Right atrium auricular region (tissue), 2 donors: ENCODE measurements around the gene EIF4A3. TPM values are rescaled to one million over a fixed set of nuclear protein-coding genes. Genes with fewer than 3 reads are reported as not detected.

Experiments used
- DNase-seq: peaks from one replicate; pipeline ENCODE4 v3.0.0-alpha.2; 2019; ENCODE audit warnings: low spot score
- H3K27ac ChIP-seq, 2 donors: fragments of 200-600 bp; sonication (generic); 1 replicate in 1 of 2; 2 replicates in 1 of 2; pipeline ENCODE4 v1.5.1; 2016 to 2019
- H3K27me3 ChIP-seq, 2 donors: fragments of 200-600 bp; sonication (generic); one replicate each; pipeline versions ENCODE4 v1.5.1 to v1.6.0; 2017 to 2019
- H3K36me3 ChIP-seq: fragments of 200-600 bp; sonication (generic); one replicate; pipeline ENCODE4 v1.5.1; 2016
- H3K4me1 ChIP-seq, 2 donors: fragments of 200-600 bp; sonication (generic); one replicate each; pipeline versions ENCODE4 v1.5.1 to v1.6.0; 2017 to 2019
- H3K4me3 ChIP-seq, 2 donors: fragments of 200-600 bp; sonication (generic); 1 replicate in 1 of 2; 2 replicates in 1 of 2; pipeline ENCODE4 v1.5.1; 2017 to 2019; ENCODE audit warnings: mild to moderate bottlenecking in 1 of 2, moderate library complexity in 1 of 2
- H3K9me3 ChIP-seq, 2 donors: fragments of 200-600 bp; sonication (generic); one replicate each; pipeline ENCODE4 v1.5.1; 2019
- CTCF ChIP-seq, 2 donors: fragments of 200-600 bp; sonication (generic); IDR thresholded peaks; one replicate each; pipeline ENCODE4 v1.5.1; 2019; ENCODE audit warnings: antibody characterized with exemption in 2 of 2
- total RNA-seq, 2 donors: library from RNA; depleted of rRNA; stranded (reverse); fragments of >200 nt; gene quantifications; one replicate each; pipeline ENCODE4 v1.1.0, GENCODE V29; 2016

The EIF4A3 gene
- total RNA-seq, 2 donors from 2014 or later, result 24.6 to 31.0 TPM

GRCh38 chr17:80102664-80103448, 44.1 kb downstream of the EIF4A3 start:
- Histone ChIP-seq H3K27me3 (no peaks in the 10 kb centered on the region), H3K9me3 (no peaks in the 10 kb centered on the region), H3K27ac (no peak overlapping the region), H3K4me3 (no peak overlapping the region), H3K36me3 (no peaks in the 10 kb centered on the region), H3K4me1 (peaks cover 0 to 15% of the 10 kb centered on the region in 2 donors)
- no peak for DNase-seq
- TF ChIP-seq CTCF (IDR thresholded peaks at IDR 0.05), result no peak

DNA sequence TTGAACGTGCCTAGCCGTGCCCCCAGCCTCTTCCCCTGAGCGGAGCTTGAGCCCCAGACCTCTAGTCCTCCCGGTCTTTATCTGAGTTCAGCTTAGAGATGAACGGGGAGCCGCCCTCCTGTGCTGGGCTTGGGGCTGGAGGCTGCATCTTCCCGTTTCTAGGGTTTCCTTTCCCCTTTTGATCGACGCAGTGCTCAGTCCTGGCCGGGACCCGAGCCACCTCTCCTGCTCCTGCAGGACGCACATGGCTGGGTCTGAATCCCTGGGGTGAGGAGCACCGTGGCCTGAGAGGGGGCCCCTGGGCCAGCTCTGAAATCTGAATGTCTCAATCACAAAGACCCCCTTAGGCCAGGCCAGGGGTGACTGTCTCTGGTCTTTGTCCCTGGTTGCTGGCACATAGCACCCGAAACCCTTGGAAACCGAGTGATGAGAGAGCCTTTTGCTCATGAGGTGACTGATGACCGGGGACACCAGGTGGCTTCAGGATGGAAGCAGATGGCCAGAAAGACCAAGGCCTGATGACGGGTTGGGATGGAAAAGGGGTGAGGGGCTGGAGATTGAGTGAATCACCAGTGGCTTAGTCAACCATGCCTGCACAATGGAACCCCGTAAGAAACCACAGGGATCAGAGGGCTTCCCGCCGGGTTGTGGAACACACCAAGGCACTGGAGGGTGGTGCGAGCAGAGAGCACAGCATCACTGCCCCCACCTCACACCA, 44.8 kb downstream of the EIF4A3 start:
- Histone ChIP-seq H3K4me3 (peak overlapping the region; percentile 85 to 90), H3K9me3 (no peaks in the 10 kb centered on the region), H3K36me3 (no peaks in the 10 kb centered on the region), H3K27me3 (no peaks in the 10 kb centered on the region), H3K27ac (peak overlapping the region; percentile 87 to 96), H3K4me1 (peaks cover 0 to 15% of the 10 kb centered on the region in 2 donors)
- no peak for DNase-seq
- no peak for TF ChIP-seq CTCF (IDR thresholded peaks at IDR 0.05)

GRCh38 chr17:80101011-80101945, 45.6 kb downstream of the EIF4A3 start, which contains the start of gene GAA:
Gene GAA, plus strand, starts transcription at chr17:80101581. Its CDS starts 3,006 bp downstream, at chr17:80104587.
- Histone ChIP-seq H3K36me3 (no peaks in the 10 kb centered on the region), H3K27ac (peak within 1 kb of the TSS; percentile 87 to 96), H3K4me1 (peaks cover 0 to 15% of the 10 kb centered on the region in 2 donors), H3K4me3 (peak within 1 kb of the TSS; percentile 85 to 90), H3K9me3 (no peaks in the 10 kb centered on the region), H3K27me3 (no peaks in the 10 kb centered on the region)
- DNase-seq, result peak; percentile 82
- TF ChIP-seq CTCF (IDR thresholded peaks at IDR 0.05), result peak; percentile 93 to 95

DNA sequence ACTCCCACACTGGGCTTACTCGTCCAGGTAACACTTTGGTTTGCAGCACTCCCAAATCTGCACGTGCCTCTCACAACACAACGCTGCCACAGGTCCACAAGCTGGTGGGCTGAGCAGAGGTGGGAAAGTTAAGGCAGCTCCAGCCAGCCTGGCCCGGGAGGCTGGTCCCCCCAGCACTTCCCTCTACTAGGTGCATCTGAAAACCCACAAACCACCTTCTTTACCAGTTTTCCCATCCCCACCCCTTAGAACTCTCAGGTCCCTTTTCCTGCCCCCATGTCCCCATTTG, 46.9 kb downstream of the EIF4A3 start:
- no peak for DNase-seq
- no peaks in the 10 kb centered on the region for H3K36me3 ChIP-seq
- H3K27ac ChIP-seq, result no peak overlapping the region
- no peak overlapping the region for H3K4me3 ChIP-seq
- TF ChIP-seq CTCF (IDR thresholded peaks at IDR 0.05), result no peak
- peaks cover 0 to 15% of the 10 kb centered on the region in 2 donors for H3K4me1 ChIP-seq
- no peaks in the 10 kb centered on the region for H3K9me3 ChIP-seq
- no peaks in the 10 kb centered on the region for H3K27me3 ChIP-seq

DNA sequence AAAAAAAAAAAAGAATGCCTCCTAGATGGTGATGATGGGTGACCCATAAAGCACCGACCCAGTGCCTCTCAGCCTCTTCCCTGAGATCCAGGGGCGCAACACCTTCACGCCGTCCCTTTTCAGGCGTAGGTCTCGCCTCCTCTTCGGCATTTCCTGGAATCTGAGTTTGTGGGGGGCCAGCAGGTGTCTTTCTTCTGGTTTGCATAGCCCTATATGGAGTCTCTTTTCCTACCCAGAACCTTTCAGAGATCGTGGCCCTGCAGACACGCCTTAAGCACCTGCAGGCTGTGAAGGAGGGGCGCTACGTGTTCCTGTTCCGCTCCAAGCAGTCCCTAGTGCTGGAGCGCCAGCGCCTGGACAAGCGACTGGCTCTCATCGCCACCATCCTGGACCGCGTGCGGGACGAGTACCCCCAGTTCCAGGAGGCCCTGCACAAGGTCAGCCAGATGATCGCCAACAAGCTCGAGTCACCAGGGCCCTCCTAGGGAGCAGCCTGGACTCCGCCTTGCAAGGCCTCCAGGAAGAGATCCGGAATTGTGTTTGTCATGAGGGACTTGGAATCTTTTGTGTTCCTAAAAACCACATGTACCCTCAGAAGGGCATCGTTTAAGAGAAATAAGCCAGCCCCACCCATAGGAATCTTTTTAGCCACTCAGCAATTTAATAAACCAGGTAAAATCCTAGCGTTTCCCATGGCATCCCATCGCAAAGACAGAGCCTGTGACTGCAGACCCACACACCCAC, 47.5 kb downstream of the EIF4A3 start:
- no peaks in the 10 kb centered on the region for H3K9me3 ChIP-seq
- H3K27ac ChIP-seq, result no peak overlapping the region
- H3K27me3 ChIP-seq, result no peaks in the 10 kb centered on the region
- no peak overlapping the region for H3K4me3 ChIP-seq
- no peak for DNase-seq
- no peak for TF ChIP-seq CTCF (IDR thresholded peaks at IDR 0.05)
- H3K36me3 ChIP-seq, result no peaks in the 10 kb centered on the region
- peaks cover 0 to 15% of the 10 kb centered on the region in 2 donors for H3K4me1 ChIP-seq
